Measurements from ENCODE around the gene ZNF526. TPM values are rescaled to one million over a fixed set of nuclear protein-coding genes. Genes with fewer than 3 reads are reported as not detected.
A peak's percentile ranks its signal among the peaks of the same experiment; 100 is the strongest.

Gene ZNF526
- total RNA-seq, 1 donor from 2014 or later, result 9.6 TPM

GRCh38 chr19:42276284-42276683, 56.2 kb downstream of the ZNF526 start:
- DNase-seq, result no peak
- no peak overlapping the region for H3K4me3 ChIP-seq
- peaks cover 34% of the 10 kb centered on the region for H3K36me3 ChIP-seq
- no peaks in the 10 kb centered on the region for H3K27me3 ChIP-seq
- H3K4me1 ChIP-seq, result peaks cover 54% of the 10 kb centered on the region
- intact Hi-C loops (cut with DNase I), result no loop called here
- TF ChIP-seq CTCF (IDR thresholded peaks at IDR 0.05), result no peak
- peak; percentile 14 for ATAC-seq
- H3K27ac ChIP-seq, result peak overlapping the region; percentile 15
- H3K9me3 ChIP-seq, result no peaks in the 10 kb centered on the region

- intact Hi-C loops (cut with DNase I), result no loop called here
- no peak for TF ChIP-seq CTCF (IDR thresholded peaks at IDR 0.05)
- peaks cover 56% of the 10 kb centered on the region for H3K4me1 ChIP-seq
- no peaks in the 10 kb centered on the region for H3K9me3 ChIP-seq
- H3K36me3 ChIP-seq, result peaks cover 34% of the 10 kb centered on the region
- DNase-seq (no peak), ATAC-seq (no peak)
- H3K27me3 ChIP-seq, result no peaks in the 10 kb centered on the region
- H3K27ac ChIP-seq, result peak overlapping the region; percentile 15
- no peak overlapping the region for H3K4me3 ChIP-seq
Observed at GRCh38 chr19:42276821-42277220, 56.7 kb downstream of the ZNF526 start.

Other genes starting within 250 kb of the ZNF526 start
- not detected for gene ATP1A3, start 226.1 kb upstream of the ZNF526 start, total RNA-seq
- 0.29 TPM for gene GRIK5, start 150.1 kb upstream of the ZNF526 start, total RNA-seq
- 13.6 TPM for gene ZNF574, start 144.1 kb upstream of the ZNF526 start, total RNA-seq
- 6.1 TPM for gene POU2F2, start 87.9 kb upstream of the ZNF526 start, total RNA-seq
- 25.1 TPM for gene DEDD2, start 2.6 kb upstream of the ZNF526 start, total RNA-seq
- 38.7 TPM for gene GSK3A, start 22.3 kb downstream of the ZNF526 start, total RNA-seq
- gene ERF, start 34.8 kb downstream of the ZNF526 start, total RNA-seq, result 53.9 TPM
- gene CIC, start 48.9 kb downstream of the ZNF526 start, total RNA-seq, result 76.7 TPM
- 0.52 TPM for gene PRR19, start 81.8 kb downstream of the ZNF526 start, total RNA-seq
- 13.2 TPM for gene PAFAH1B3, start 82.3 kb downstream of the ZNF526 start, total RNA-seq
- 0.35 TPM for gene TMEM145, start 93.0 kb downstream of the ZNF526 start, total RNA-seq
- gene MEGF8, start 105.3 kb downstream of the ZNF526 start, total RNA-seq, result 18.4 TPM
- gene CNFN, start 170.0 kb downstream of the ZNF526 start, total RNA-seq, result 0.87 TPM
- 3.9 TPM for gene LIPE, start 207.1 kb downstream of the ZNF526 start, total RNA-seq
- gene CXCL17, start 222.6 kb downstream of the ZNF526 start, total RNA-seq, result 150 TPM

Data from upper lobe of right lung (tissue), 1 donor.